HUES64 (cell line): ENCODE results near the gene RNLS.
"Not testable (repeated sequence)": the region's sequence is repeated elsewhere in the genome, so short reads cannot be mapped to it uniquely, and the experiment has no call there.

Experiments
- H3K27ac ChIP-seq: 2 replicates; pipeline ENCODE4 v1.7.0; 2013; ENCODE audit warnings: low read depth, low read length, inconsistent platforms
- H3K27me3 ChIP-seq: 2 replicates; pipeline ENCODE4 v1.6.1; 2013; ENCODE audit warnings: mild to moderate bottlenecking, low read length; ENCODE audit not compliant: insufficient read depth
- H3K36me3 ChIP-seq: 2 replicates; pipeline ENCODE4 v1.6.1; 2013; ENCODE audit warnings: mild to moderate bottlenecking, low read length; ENCODE audit not compliant: insufficient read depth
- H3K4me1 ChIP-seq: 2 replicates; pipeline ENCODE4 v1.6.1; 2013; ENCODE audit warnings: mild to moderate bottlenecking, low read length, moderate library complexity; ENCODE audit not compliant: insufficient read depth
- H3K4me3 ChIP-seq: 2 replicates; pipeline ENCODE4 v1.5.1; 2013; ENCODE audit warnings: mild to moderate bottlenecking, low read length, moderate library complexity
- H3K9ac ChIP-seq: 2 replicates; pipeline ENCODE4 v1.6.1; 2013; ENCODE audit warnings: mild to moderate bottlenecking, low read depth, low read length
- H3K9me3 ChIP-seq: 2 replicates; pipeline ENCODE4 v1.6.1; 2013; ENCODE audit warnings: low read depth, low read length; ENCODE audit not compliant: insufficient read depth
- WGBS: fragments of 150-250, 120-280 bp; methylation state at CpG from one replicate; pipeline ENCODE4 v1.1.7; 2013; ENCODE audit warnings: missing lambda C conversion rate; 5-methylcytosine and 5-hydroxymethylcytosine counted together

RNLS gene

GRCh38 chr10:88288320-88289059 lies 294.6 kb downstream of the RNLS start:
- no peaks in the 10 kb centered on the region for H3K36me3 ChIP-seq
- H3K9me3 ChIP-seq, result no peaks in the 10 kb centered on the region
- no peak overlapping the region for H3K4me3 ChIP-seq
- 90% methylated on average over 3 of the region's 3 CpGs for WGBS
- H3K9ac ChIP-seq, result no peak overlapping the region
- H3K27me3 ChIP-seq, result no peaks in the 10 kb centered on the region
- H3K4me1 ChIP-seq, result no peaks in the 10 kb centered on the region
- H3K27ac ChIP-seq, result no peak overlapping the region

DNA sequence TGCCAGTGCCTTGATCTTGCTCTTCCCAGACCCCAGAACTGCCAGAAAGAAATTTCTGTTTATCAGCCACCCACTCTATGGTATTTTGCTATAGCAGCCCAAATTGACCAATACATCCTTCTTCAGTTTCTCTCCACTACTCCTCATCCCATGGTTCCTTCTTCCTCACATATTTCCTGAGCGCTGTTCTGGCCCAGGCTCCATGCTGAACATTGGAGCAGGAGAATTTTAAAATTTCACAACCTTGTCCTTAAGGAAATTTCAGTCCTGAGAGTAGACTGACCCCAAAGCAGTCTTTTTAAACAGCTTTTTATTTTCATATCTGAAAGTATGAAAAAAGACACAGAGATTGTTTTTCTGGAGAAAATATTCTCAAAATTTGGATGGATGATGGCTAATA lies 297.1 kb downstream of the RNLS start:
- H3K4me3 ChIP-seq, result no peak overlapping the region
- 100% methylated on average over 1 of the region's 1 CpG for WGBS
- H3K9me3 ChIP-seq, result no peaks in the 10 kb centered on the region
- H3K36me3 ChIP-seq, result no peaks in the 10 kb centered on the region
- H3K27ac ChIP-seq, result no peak overlapping the region
- no peak overlapping the region for H3K9ac ChIP-seq
- H3K4me1 ChIP-seq, result peaks cover 17% of the 10 kb centered on the region
- H3K27me3 ChIP-seq, result no peaks in the 10 kb centered on the region

DNA sequence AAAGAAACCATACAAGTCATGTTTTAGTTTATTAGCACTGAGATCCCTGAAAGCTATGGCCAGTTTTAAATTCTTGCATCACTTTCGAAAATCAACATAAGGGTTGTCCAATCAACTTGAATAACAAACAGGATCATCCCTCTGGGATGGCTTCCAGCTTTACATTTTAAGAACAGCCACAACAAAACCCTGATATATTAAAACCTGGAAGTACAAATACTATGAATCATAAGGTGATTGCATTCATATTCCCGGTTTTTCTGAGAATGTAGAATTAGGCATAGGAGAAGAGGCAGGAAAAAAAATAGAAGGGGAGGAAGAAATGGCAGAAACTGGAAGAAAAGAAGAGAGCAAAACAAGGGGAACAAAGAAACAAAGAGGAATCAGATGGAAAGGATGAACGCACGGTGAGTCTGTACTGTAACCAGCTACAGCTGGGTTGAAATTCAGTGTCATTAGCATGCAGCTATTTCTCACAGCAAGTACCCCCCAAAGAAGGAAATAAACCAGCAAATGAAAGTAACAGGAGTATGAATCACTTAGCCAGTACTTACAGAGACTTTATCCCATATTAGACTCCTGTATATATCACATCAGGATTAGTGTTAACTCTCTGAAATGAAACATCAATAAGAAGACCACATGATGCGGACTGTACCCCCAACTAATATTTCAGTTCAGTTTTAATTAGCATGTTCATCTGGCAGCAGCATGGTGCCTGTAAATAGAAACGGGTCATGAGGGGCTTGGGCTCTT lies 301.3 kb downstream of the RNLS start:
- WGBS, result 87% methylated on average over 6 of the region's 6 CpGs
- Histone ChIP-seq H3K9me3 (no peaks in the 10 kb centered on the region), H3K9ac (no peak overlapping the region)

GRCh38 chr10:88280518-88280917 lies 302.6 kb downstream of the RNLS start:
- Histone ChIP-seq H3K4me1 (peaks cover 17% of the 10 kb centered on the region), H3K9me3 (no peaks in the 10 kb centered on the region), H3K4me3 (no peak overlapping the region), H3K27ac (no peak overlapping the region), H3K9ac (no peak overlapping the region), H3K27me3 (no peaks in the 10 kb centered on the region), H3K36me3 (no peaks in the 10 kb centered on the region)

More for the DNA sequence above, 301.3 kb downstream of the RNLS start:
- H3K27ac ChIP-seq, result no peak overlapping the region
- H3K4me3 ChIP-seq, result no peak overlapping the region
- H3K27me3 ChIP-seq, result no peaks in the 10 kb centered on the region
- H3K4me1 ChIP-seq, result peaks cover 17% of the 10 kb centered on the region
- no peaks in the 10 kb centered on the region for H3K36me3 ChIP-seq

GRCh38 chr10:88278912-88279311 lies 304.2 kb downstream of the RNLS start:
- Histone ChIP-seq H3K27me3 (no peaks in the 10 kb centered on the region), H3K4me1 (peaks cover 17% of the 10 kb centered on the region), H3K27ac (no peak overlapping the region), H3K9ac (no peak overlapping the region), H3K9me3 (no peaks in the 10 kb centered on the region), H3K36me3 (no peaks in the 10 kb centered on the region), H3K4me3 (no peak overlapping the region)
- no CpG with 5 or more reads among the region's 2 CpGs for WGBS

DNA sequence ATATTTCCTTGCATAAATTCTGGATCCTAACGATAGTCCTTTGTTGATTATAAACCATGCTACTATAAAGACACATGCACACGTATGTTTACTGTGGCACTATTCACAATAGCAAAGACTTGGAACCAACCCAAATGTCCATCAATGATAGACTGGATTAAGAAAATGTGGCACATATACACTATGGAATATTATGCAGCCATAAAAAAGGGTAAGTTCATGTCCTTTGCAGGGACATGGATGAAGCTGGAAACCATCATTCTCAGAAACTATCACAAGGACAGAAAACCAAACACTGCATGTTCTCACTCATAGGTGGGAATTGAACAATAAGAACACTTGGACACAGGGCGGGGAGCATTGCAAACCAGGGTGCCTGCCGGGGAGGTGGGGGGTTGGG lies 306.2 kb downstream of the RNLS start:
- H3K9me3 ChIP-seq, H3K27me3 ChIP-seq, H3K36me3 ChIP-seq, H3K4me3 ChIP-seq, H3K4me1 ChIP-seq, H3K27ac ChIP-seq, H3K9ac ChIP-seq: not testable (repeated sequence)
- 93% methylated on average over 4 of the region's 4 CpGs for WGBS

DNA sequence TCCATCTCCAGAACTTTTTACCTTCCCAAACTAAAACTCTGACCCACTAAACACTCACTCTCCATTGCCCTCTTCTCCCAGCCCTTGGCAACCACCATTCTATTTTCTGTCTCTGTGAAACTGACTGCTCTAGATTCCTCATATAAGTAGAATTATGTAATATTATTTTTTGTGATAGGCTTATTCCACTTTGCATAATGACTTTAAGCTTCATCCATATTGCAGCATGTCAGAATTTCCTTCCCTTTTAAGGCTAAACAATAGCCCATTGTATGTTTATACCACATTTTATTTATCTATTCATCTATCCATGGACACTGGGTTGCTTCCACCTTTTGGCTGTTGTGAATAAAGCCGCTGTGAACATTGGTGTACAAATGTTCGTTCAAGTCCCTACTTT lies 308.8 kb downstream of the RNLS start:
- H3K4me1 ChIP-seq, result no peaks in the 10 kb centered on the region
- H3K4me3 ChIP-seq, result no peak overlapping the region
- no peaks in the 10 kb centered on the region for H3K36me3 ChIP-seq
- H3K9me3 ChIP-seq, result no peaks in the 10 kb centered on the region
- no peaks in the 10 kb centered on the region for H3K27me3 ChIP-seq
- 94% methylated on average over 2 of the region's 2 CpGs for WGBS
- no peak overlapping the region for H3K27ac ChIP-seq
- no peak overlapping the region for H3K9ac ChIP-seq

- H3K4me3 ChIP-seq, result no peak overlapping the region
- H3K9me3 ChIP-seq, result no peaks in the 10 kb centered on the region
- no peak overlapping the region for H3K9ac ChIP-seq
- H3K36me3 ChIP-seq, result no peaks in the 10 kb centered on the region
- H3K4me1 ChIP-seq, result no peaks in the 10 kb centered on the region
- H3K27ac ChIP-seq, result no peak overlapping the region
- H3K27me3 ChIP-seq, result no peaks in the 10 kb centered on the region
- 100% methylated on average over 1 of the region's 4 CpGs for WGBS
These were observed 309.6 kb downstream of the RNLS start for GRCh38 chr10:88273567-88273966.

DNA sequence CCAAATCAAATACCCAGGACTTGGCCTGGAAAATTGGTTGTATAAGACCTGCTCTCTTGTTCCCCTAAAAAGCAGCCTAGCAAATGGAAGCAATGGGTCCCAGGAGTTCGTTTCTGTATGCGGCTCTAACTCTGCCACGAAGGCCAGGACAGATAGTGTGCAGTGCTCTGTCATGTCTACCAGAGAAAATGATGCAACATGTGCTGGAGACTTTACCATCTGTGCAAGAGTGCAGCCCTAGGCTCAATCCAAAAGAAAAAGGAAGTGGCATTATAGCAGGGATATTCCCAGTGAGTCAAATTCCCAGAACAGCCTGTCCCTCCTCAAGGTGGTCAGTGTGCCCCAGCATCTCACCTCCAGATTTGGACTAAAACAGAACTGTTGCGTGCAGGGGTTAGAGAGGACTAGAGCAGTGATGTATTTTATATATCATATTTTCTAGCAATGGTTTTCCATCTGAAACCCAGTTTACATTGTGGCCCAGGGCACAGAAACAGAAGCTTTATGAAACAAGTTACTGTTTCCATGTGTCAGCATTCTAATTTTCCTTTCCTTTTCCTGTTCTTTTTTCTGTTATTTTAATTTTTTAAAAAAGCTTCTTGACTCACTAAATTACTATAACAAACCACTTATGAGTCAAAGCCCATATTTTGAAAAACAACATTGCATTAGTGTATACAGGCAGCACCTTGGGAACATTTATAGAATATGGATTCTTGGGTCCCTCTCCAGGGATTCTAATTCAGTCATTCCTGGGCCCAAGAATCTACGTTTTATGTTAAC lies 311.2 kb downstream of the RNLS start:
- WGBS, result 95% methylated on average over 4 of the region's 5 CpGs
- Histone ChIP-seq H3K27ac (no peak overlapping the region), H3K4me3 (no peak overlapping the region), H3K27me3 (no peaks in the 10 kb centered on the region), H3K4me1 (no peaks in the 10 kb centered on the region), H3K36me3 (no peaks in the 10 kb centered on the region), H3K9me3 (no peaks in the 10 kb centered on the region), H3K9ac (no peak overlapping the region)

DNA sequence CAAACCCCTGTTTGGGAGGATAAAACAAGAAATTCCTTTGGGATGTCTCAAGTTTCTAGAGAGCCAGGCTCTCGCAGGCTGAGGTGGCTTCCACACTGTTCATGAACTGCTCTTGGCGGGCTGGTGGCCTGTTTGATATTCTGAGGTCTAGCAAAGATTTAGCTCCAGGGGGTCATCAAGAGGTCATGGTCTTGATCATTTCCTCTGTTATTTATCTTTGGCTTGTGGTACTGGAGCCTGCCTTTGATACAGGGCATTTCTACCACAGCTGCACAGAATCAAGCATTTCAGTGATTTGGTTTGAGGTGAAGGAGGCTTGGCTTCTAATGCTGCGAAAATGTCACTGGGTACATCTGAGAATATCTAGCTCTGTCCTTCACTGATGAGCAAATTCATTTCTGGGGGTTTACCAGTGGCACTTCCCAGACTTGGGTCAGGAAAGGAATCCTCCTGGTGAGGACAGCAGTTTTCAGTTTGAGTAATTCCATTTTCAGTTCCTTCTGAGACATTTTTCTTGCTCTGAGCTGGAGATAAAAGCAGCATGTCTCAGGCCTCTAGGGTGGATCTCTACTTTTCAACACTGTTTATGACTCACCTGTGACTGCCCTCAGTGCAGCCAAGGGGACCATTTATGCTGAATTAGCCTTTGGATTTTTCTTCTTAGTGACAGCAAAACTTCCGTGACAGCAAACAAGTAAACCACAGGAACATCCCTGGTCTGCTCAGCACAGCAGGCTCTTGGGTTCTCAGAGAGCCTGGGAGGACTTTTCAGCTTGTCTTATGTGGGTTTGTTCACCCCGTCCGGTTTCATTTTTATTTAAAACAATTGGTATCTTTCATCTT lies 312.0 kb downstream of the RNLS start:
- H3K4me1 ChIP-seq, result no peaks in the 10 kb centered on the region
- no peaks in the 10 kb centered on the region for H3K27me3 ChIP-seq
- no peaks in the 10 kb centered on the region for H3K9me3 ChIP-seq
- H3K36me3 ChIP-seq, result no peaks in the 10 kb centered on the region
- no peak overlapping the region for H3K27ac ChIP-seq
- 93% methylated on average over 6 of the region's 6 CpGs for WGBS
- H3K9ac ChIP-seq, result no peak overlapping the region
- no peak overlapping the region for H3K4me3 ChIP-seq
